ENCODE measurements around the gene KCNE1.

- TF ChIP-seq CTCF (IDR thresholded peaks at IDR 0.05; ENCODE audit: low read length) (no peak), EZH2 (optimal IDR thresholded peaks at IDR 0.05; ENCODE audit: low read depth, low read length) (no peak), EZH2phosphoT487 (IDR thresholded peaks at IDR 0.05; ENCODE audit: low read length) (no peak)
Measured at GRCh38 chr21:34559089-34559631, 47.1 kb upstream of the KCNE1 start.

Data from MM.1S (cell line).